Upper lobe of left lung (tissue), 6 donors: ENCODE data around the gene DENND5B. TPM values are rescaled to one million over a fixed set of nuclear protein-coding genes. Genes with fewer than 3 reads are reported as not detected.
A peak's percentile ranks its signal among the peaks of the same experiment; 100 is the strongest.

Source experiments
- ATAC-seq, 2 donors: fragments of 200-7000 bp; cut with Tn5 transposase; one replicate each; pipeline ENCODE4 v1.9.1; 2022; ENCODE audit warnings: mild to moderate bottlenecking in 2 of 2, moderate library complexity in 2 of 2; ENCODE audit not compliant: low FRiP score in 2 of 2
- DNase-seq, 2 donors: peaks; one replicate each; pipeline ENCODE4 v3.0.0-alpha.2; 2019 to 2020
- H3K27ac ChIP-seq, 4 donors: fragments of 200-600 bp; sonication (generic); one replicate each; pipeline ENCODE4 v1.5.1; 2016 to 2019
- H3K27me3 ChIP-seq, 4 donors: fragments of 200-600 bp; sonication (generic); one replicate each; pipeline ENCODE4 v1.5.1; 2017 to 2019
- H3K36me3 ChIP-seq, 4 donors: fragments of 200-600 bp; sonication (generic); one replicate each; pipeline ENCODE4 v1.5.1; 2016 to 2019
- H3K4me1 ChIP-seq, 4 donors: fragments of 200-600 bp; sonication (generic); one replicate each; pipeline ENCODE4 v1.5.1; 2018 to 2019
- H3K4me3 ChIP-seq, 4 donors: fragments of 200-600 bp; sonication (generic); one replicate each; pipeline ENCODE4 v1.5.1; 2017 to 2019; ENCODE audit warnings: mild to moderate bottlenecking in 2 of 4, moderate library complexity in 1 of 4
- H3K9me3 ChIP-seq, 4 donors: fragments of 200-600 bp; sonication (generic); one replicate each; pipeline ENCODE4 v1.5.1; 2018 to 2019
- CTCF ChIP-seq, 6 experiments: fragments of 450-650 bp in 4 of 6; fragments of 200-600 bp in 2 of 6; sonication (generic) in 2 of 6; IDR thresholded peaks; one replicate each; pipeline ENCODE4 v1.5.1; 2016 to 2019; ENCODE audit warnings: antibody characterized with exemption in 6 of 6
- EP300 ChIP-seq, 4 donors: sonication (generic); formaldehyde crosslinking; IDR thresholded peaks; one replicate each; pipeline ENCODE4 v1.5.1; 2017; ENCODE audit warnings: antibody characterized with exemption in 4 of 4, control low read depth in 2 of 4
- POLR2A ChIP-seq, 4 donors: fragments of 450-650 bp; IDR thresholded peaks; one replicate each; pipeline ENCODE4 v1.5.1; 2016 to 2017; ENCODE audit warnings: antibody characterized with exemption in 4 of 4, mild to moderate bottlenecking in 2 of 4
- POLR2AphosphoS5 ChIP-seq, 2 donors: sonication (generic); formaldehyde crosslinking; IDR thresholded peaks; one replicate each; pipeline ENCODE4 v1.5.1; 2017; ENCODE audit warnings: antibody characterized with exemption in 2 of 2
- WGBS, 2 donors: methylation state at CpG; one replicate each; pipeline ENCODE4 v1.1.5; 2017 to 2018; 5-methylcytosine and 5-hydroxymethylcytosine counted together
- total RNA-seq, 6 donors: library from RNA; depleted of rRNA in 4 of 6; stranded (reverse); fragments of >200 nt in 4 of 6; gene quantifications; one replicate each; pipeline versions ENCODE4 v1.1.0 to v1.2.1, GENCODE V29; 2016 to 2021
- donor health status: DM: no; HTN: no; CAD: no; lungs with moderate emphysema.
- donor health status: DM: no; HTN: yes; CAD: no; lungs with severe emphysema.

Gene DENND5B
- total RNA-seq, 6 donors from 2014 or later = 4.1 to 12.6 (median 5.8) TPM

DNA sequence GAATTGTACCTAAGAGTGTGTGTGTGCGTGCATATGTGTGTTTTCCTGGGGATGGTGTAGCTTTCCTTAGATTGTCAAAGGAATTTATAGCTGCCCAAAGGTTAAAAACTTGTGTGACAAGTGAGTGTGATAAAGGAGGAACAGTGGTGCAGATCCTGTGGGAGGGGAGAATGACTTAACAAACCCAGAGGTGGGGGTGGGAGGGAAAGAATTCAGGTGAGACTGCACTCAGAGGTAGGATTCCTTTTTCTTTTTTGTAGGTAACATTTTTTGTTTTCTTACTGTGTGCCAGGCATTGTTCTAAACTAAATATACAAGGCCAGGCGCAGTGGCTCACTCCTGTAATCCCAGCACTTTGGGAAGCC lies 219.7 kb downstream of the DENND5B start:
- ATAC-seq (no peak), DNase-seq (no peak)
- 90 to 93% methylated on average over 2 of the region's 2 CpGs for WGBS, 2 donors
- TF ChIP-seq POLR2AphosphoS5 (IDR thresholded peaks at IDR 0.05) (no peak), POLR2A (IDR thresholded peaks at IDR 0.05) (no peak)
- Histone ChIP-seq H3K4me1 (peaks cover 7 to 22% (median 12%) of the 10 kb centered on the region in 4 donors), H3K9me3 (no peaks in the 10 kb centered on the region), H3K27ac (no peak overlapping the region), H3K27me3 (no peaks in the 10 kb centered on the region), H3K36me3 (no peaks in the 10 kb centered on the region), H3K4me3 (no peak overlapping the region)

DNA sequence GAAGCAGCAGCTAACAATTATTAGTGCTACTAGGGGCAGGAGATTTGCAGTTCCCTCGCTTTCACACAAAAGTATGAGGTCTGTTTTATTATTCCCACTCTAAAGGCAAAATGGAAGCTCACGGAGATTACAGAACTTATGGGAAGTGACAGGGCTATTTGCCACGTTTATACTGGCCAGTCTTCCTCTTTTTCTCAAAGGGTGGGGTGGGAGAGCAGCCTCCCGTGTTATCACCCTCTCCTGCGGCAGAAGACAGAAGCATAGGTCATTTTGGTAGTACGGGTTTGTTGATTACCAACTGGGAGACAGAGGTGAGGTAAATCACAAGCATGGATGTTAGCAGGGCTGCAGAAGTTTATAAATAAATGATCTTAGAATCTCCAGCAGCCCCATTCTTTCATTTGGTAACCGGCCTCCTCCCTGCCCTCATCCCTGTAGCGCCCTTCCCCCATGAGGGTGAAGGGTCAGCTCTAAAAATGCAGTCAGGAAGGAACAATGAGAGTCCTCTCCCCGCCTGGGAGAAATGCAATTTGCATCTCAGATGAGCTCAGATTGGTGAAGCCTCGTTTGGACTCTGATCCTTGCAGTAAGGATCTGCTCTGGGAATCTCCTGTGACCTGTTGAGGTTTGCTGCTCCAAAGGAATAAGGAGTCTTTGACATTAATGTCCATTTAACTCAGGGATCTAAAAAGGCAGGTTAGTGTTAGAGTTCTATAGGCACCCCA lies 220.2 kb downstream of the DENND5B start:
- peak overlapping the region; percentile 17 to 60 (median 40) for H3K27ac ChIP-seq
- H3K4me1 ChIP-seq = peaks cover 7 to 22% (median 12%) of the 10 kb centered on the region in 4 donors
- WGBS, 2 donors = 46 to 55% methylated on average over 10 of the region's 10 CpGs
- peak overlapping the region in 3 of 4 donors; percentile 23 to 38 (median 34) for H3K4me3 ChIP-seq
- H3K9me3 ChIP-seq = no peaks in the 10 kb centered on the region
- H3K36me3 ChIP-seq = no peaks in the 10 kb centered on the region
- TF ChIP-seq EP300 (IDR thresholded peaks at IDR 0.05) (no peak), POLR2A (IDR thresholded peaks at IDR 0.05) (no peak), CTCF (IDR thresholded peaks at IDR 0.05) (no peak), POLR2AphosphoS5 (IDR thresholded peaks at IDR 0.05) (no peak)
- H3K27me3 ChIP-seq = no peaks in the 10 kb centered on the region
- ATAC-seq (peak; percentile 30 to 45), DNase-seq (no peak)

GRCh38 chr12:31369712-31370521 lies 221.0 kb downstream of the DENND5B start:
- no peaks in the 10 kb centered on the region for H3K27me3 ChIP-seq
- H3K27ac ChIP-seq = peak overlapping the region; percentile 17 to 60 (median 40)
- H3K9me3 ChIP-seq = no peaks in the 10 kb centered on the region
- H3K4me1 ChIP-seq = peaks cover 7 to 22% (median 12%) of the 10 kb centered on the region in 4 donors
- peak overlapping the region in 3 of 4 donors; percentile 23 to 38 (median 34) for H3K4me3 ChIP-seq
- DNase-seq (peak in 1 of 2 donors; percentile 65), ATAC-seq (peak; percentile 54 to 91)
- no peaks in the 10 kb centered on the region for H3K36me3 ChIP-seq
- WGBS, 2 donors = 55 to 58% methylated on average over 20 to 21 of the region's 21 CpGs
- TF ChIP-seq POLR2A (IDR thresholded peaks at IDR 0.05) (no peak), POLR2AphosphoS5 (IDR thresholded peaks at IDR 0.05) (no peak), EP300 (IDR thresholded peaks at IDR 0.05) (no peak), CTCF (IDR thresholded peaks at IDR 0.05) (no peak)

DNA sequence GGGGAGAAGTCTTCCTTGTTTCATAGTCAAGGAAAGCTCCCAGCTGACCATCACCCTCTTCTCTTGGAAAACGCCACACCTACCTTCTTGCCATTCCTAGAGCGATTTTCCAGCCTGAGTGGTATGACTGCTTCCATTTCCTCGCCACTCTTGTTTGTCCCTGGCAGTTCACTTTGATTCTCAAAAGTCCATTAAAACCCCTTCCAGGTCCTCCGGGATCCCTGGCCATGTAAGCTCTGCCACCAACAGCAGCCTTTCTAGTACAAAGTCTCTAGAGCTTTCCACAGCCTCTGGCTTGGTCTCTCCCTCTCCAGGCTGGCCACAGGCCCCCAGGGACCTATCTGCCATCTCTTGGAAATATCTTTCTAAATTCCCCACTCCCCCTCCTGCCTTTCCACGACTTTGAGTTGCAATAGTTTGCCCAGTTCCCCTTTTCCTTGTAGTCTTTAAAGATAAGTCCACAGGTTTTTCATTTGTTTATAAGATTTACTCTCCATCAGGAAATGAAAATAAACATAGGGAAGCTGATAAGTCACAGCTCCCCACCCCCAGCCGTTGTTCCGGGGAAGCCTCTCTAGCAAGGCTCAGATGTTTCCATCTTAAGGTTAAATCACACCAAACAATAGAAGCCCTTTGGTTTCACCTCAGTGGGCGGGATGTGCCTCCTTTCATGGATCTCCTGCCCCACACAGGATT lies 222.1 kb downstream of the DENND5B start:
- H3K27me3 ChIP-seq = no peaks in the 10 kb centered on the region
- H3K27ac ChIP-seq = peak overlapping the region in 1 of 4 donors; percentile 31
- no peak for ATAC-seq
- no peak overlapping the region for H3K4me3 ChIP-seq
- no peak for DNase-seq
- H3K9me3 ChIP-seq = no peaks in the 10 kb centered on the region
- H3K36me3 ChIP-seq = no peaks in the 10 kb centered on the region
- H3K4me1 ChIP-seq = peaks cover 7 to 22% (median 12%) of the 10 kb centered on the region in 4 donors
- WGBS, 2 donors = 41% methylated on average over 8 of the region's 8 CpGs
- no peak for TF ChIP-seq POLR2A (IDR thresholded peaks at IDR 0.05)
- no peak for TF ChIP-seq CTCF (IDR thresholded peaks at IDR 0.05)
- TF ChIP-seq POLR2AphosphoS5 (IDR thresholded peaks at IDR 0.05) = no peak
- TF ChIP-seq EP300 (IDR thresholded peaks at IDR 0.05) = no peak
